OCI-LY3 (cell line): ENCODE data around the gene NBL1.

Source experiments
- CTCF ChIP-seq: fragments of 200-600, 300-600 bp; sonication (generic); IDR thresholded peaks from 2 replicates; pipeline ENCODE4 v1.5.1; 2014; ENCODE audit warnings: antibody characterized with exemption, low read length, low read depth
- EZH2phosphoT487 ChIP-seq: fragments of 200-600 bp; shearing (Covaris generic); IDR thresholded peaks from 2 replicates; pipeline ENCODE4 v1.6.1; 2018; ENCODE audit warnings: antibody characterized with exemption, mixed run types, low read depth

GRCh38 chr1:19662313-19662712 is 18.2 kb downstream of the NBL1 start:
- TF ChIP-seq CTCF = no peak
- TF ChIP-seq EZH2phosphoT487 = no peak
